Peyer's patch (tissue), 4 donors: ENCODE measurements around the gene CELSR1. TPM values are rescaled to one million over a fixed set of nuclear protein-coding genes. Genes with fewer than 3 reads are reported as not detected.

Experiments used
- DNase-seq, 3 donors: peaks; one replicate each; pipeline ENCODE4 v3.0.0-alpha.2; 2017 to 2019
- H3K27ac ChIP-seq, 4 donors: fragments of 200-600 bp; sonication (generic); one replicate each; pipeline ENCODE4 v1.5.1; 2016 to 2019
- H3K27me3 ChIP-seq, 2 donors: fragments of 200-600 bp; sonication (generic); one replicate each; pipeline ENCODE4 v1.5.1; 2019
- H3K36me3 ChIP-seq, 3 donors: fragments of 200-600 bp; sonication (generic); one replicate each; pipeline ENCODE4 v1.5.1; 2016 to 2019
- H3K4me1 ChIP-seq, 4 donors: fragments of 200-600 bp; sonication (generic); one replicate each; pipeline ENCODE4 v1.5.1; 2016 to 2019
- H3K4me3 ChIP-seq, 4 donors: fragments of 200-600 bp; sonication (generic); 1 replicate in 3 of 4; 2 replicates in 1 of 4; pipeline ENCODE4 v1.5.1; 2016 to 2019; ENCODE audit warnings: mild to moderate bottlenecking in 1 of 4
- H3K9me3 ChIP-seq, 4 donors: fragments of 200-600 bp; sonication (generic); one replicate each; pipeline ENCODE4 v1.5.1; 2016 to 2019; ENCODE audit warnings: mild to moderate bottlenecking in 1 of 4
- POLR2A ChIP-seq, 2 donors: fragments of 450-650 bp; IDR thresholded peaks; one replicate each; pipeline ENCODE4 v1.5.1; 2017; ENCODE audit warnings: antibody characterized with exemption in 2 of 2, mild to moderate bottlenecking in 2 of 2, moderate library complexity in 2 of 2
- total RNA-seq, 4 donors: library from RNA; depleted of rRNA; stranded (reverse); fragments of >200 nt; gene quantifications; one replicate each; pipeline ENCODE4 v1.1.0, GENCODE V29; 2016
- TF ChIP-seq, protein P1 (sequence below), 6 experiments: fragments of 450-650 bp in 4 of 6; fragments of 200-600 bp in 2 of 6; sonication (generic) in 1 of 6; IDR thresholded peaks; one replicate each; pipeline ENCODE4 v1.5.1; 2017 to 2019; ENCODE audit warnings: antibody characterized with exemption in 6 of 6, mild to moderate bottlenecking in 3 of 6, moderate library complexity in 1 of 6

Gene CELSR1
- total RNA-seq, 4 donors from 2014 or later = 1.1 to 22.3 (median 1.5) TPM

DNA sequence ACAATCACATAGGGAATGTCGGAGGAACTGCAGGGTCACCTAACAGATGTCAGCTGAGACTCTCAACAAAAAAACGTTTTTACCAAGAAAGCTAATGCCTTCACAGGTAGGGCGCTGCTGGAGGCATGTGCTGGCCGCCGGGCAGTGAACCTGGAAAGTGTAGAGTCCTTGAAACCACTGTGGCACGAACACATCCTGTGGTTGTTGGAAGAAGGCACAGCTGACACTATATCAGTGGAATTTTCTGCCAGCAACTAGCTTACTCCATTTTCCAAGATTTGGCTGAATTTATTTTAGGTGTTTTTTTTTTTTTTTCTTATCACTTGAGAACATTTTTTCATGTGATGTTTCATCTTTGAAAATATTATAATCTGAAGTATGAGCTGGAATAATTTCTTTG lies 187.7 kb downstream of the CELSR1 start:
- Histone ChIP-seq H3K4me1 (no peaks in the 10 kb centered on the region), H3K9me3 (no peaks in the 10 kb centered on the region), H3K4me3 (no peak overlapping the region), H3K36me3 (peaks cover 0 to 100% (median 0%) of the 10 kb centered on the region in 3 donors), H3K27me3 (no peaks in the 10 kb centered on the region), H3K27ac (no peak overlapping the region)
- DNase-seq = no peak
- no peak for TF ChIP-seq POLR2A (IDR thresholded peaks at IDR 0.05)
- TF ChIP-seq, protein P1, sequence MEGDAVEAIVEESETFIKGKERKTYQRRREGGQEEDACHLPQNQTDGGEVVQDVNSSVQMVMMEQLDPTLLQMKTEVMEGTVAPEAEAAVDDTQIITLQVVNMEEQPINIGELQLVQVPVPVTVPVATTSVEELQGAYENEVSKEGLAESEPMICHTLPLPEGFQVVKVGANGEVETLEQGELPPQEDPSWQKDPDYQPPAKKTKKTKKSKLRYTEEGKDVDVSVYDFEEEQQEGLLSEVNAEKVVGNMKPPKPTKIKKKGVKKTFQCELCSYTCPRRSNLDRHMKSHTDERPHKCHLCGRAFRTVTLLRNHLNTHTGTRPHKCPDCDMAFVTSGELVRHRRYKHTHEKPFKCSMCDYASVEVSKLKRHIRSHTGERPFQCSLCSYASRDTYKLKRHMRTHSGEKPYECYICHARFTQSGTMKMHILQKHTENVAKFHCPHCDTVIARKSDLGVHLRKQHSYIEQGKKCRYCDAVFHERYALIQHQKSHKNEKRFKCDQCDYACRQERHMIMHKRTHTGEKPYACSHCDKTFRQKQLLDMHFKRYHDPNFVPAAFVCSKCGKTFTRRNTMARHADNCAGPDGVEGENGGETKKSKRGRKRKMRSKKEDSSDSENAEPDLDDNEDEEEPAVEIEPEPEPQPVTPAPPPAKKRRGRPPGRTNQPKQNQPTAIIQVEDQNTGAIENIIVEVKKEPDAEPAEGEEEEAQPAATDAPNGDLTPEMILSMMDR (IDR thresholded peaks at IDR 0.05) = no peak

DNA sequence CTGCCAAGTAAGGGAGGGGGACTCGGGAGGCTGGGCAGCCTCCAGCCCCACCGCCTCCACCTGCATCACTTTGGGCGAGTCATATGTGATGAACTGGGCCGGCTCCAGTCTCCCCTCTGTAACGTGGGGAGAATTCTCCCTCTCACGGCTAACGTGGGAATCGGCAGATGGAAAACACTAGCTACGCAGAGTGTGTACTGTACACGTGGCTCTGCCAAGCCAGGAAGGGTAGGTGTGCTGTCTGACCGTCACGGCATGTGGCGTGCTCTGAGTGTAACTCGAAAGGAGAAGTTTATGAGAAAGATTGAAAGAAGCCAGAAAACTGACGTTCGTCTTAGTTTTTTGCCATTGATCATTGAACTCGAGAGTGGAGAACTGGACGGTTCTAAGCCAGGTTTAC lies 188.2 kb downstream of the CELSR1 start:
- H3K4me1 ChIP-seq = no peaks in the 10 kb centered on the region
- no peaks in the 10 kb centered on the region for H3K9me3 ChIP-seq
- H3K4me3 ChIP-seq = no peak overlapping the region
- H3K27ac ChIP-seq = no peak overlapping the region
- H3K36me3 ChIP-seq = peaks cover 0 to 100% (median 0%) of the 10 kb centered on the region in 3 donors
- DNase-seq = no peak
- no peak for TF ChIP-seq POLR2A (IDR thresholded peaks at IDR 0.05)
- H3K27me3 ChIP-seq = no peaks in the 10 kb centered on the region

DNA sequence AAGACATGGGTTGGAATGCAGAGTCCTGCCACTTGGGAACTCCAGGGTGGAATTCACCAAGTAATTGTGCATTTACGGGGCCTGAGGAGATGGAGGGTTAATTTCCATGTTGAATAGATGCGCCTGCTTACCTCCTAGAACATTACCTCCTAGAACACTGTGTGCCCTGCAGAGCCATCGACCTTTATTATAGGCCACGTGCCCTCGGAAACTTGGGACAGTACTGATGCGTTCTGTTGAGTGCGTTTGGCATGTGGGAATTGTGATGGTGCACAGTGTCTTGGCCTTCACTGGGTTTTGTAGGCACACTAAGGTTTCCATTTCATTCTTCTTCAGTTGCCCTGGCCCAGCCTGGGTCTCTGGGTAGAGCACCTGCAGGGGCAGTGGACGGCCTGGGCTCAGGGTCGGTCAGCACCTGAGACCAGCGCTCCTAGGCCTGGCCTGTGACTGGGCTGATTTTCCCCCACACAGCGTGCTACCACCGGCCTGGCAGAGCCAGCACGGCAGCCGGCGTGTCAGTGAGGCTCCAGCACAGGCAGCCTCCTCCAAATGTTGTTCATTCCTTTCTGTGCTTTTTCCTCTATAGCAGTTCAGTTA lies 189.2 kb downstream of the CELSR1 start:
- TF ChIP-seq, protein P1 (IDR thresholded peaks at IDR 0.05) = no peak
- no peak for TF ChIP-seq POLR2A (IDR thresholded peaks at IDR 0.05)
- DNase-seq = no peak
- no peaks in the 10 kb centered on the region for H3K9me3 ChIP-seq
- no peak overlapping the region for H3K27ac ChIP-seq
- peaks cover 0 to 99% (median 0%) of the 10 kb centered on the region in 3 donors for H3K36me3 ChIP-seq
- no peaks in the 10 kb centered on the region for H3K4me1 ChIP-seq
- H3K4me3 ChIP-seq = no peak overlapping the region
- H3K27me3 ChIP-seq = no peaks in the 10 kb centered on the region

DNA sequence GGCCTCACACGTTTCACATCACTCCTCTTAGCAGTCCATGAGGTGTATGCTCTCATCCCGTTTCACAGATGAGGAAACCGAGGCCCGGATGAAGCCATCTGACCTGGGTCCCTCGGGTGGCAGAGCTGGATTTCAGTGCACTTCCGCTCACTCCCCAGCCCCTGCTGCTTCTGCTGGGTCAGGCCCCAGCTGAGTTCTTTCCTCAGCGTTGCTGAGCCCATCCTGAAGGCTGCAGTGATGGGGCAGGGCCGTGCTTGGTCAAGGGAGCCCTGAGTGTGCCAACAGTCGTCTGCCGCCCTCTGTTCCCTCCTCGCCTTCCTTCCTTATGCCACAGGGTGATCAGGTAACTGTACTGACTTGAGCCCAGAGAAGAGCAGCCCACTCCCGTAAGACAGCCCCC lies 189.8 kb downstream of the CELSR1 start:
- no peak overlapping the region for H3K27ac ChIP-seq
- no peak overlapping the region for H3K4me3 ChIP-seq
- H3K4me1 ChIP-seq = no peaks in the 10 kb centered on the region
- TF ChIP-seq POLR2A (IDR thresholded peaks at IDR 0.05) = no peak
- TF ChIP-seq, protein P1 (IDR thresholded peaks at IDR 0.05) = no peak
- no peaks in the 10 kb centered on the region for H3K9me3 ChIP-seq
- H3K36me3 ChIP-seq = peaks cover 0 to 99% (median 0%) of the 10 kb centered on the region in 3 donors
- no peak for DNase-seq
- H3K27me3 ChIP-seq = no peaks in the 10 kb centered on the region

DNA sequence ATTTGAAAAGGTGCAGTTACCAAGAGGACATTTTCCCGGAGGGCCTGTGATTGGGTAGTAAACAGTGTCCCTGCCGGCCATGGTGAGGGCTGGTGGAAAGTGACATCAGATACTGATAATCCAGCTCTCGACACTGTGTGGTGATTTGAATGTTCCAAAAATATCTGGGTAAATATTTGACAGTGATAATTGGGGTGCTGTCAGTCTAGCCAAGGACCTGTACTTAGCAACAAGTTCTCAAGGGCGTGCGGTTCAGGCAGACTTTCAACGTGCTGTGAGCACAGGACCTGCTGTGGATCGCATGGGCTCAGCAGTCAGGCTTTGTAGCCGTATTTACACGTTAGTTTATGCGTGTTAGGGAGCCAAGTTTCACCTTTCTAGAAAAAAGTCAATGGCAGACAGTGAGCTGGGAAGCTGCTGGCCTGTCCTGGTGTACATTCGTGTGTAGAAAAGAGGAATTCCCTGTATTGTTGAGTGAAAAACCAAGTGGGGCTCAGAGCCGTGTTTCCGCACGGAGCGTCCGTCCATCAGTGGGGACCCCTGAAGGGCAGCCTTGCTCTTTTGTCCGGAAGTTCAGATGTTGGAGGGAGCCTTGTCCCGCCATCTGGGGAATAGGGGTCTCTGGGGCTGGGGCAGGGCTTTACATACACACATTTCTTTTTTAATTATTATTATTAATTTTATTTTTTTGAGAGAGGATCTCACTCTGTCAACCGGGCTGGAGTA lies 190.6 kb downstream of the CELSR1 start:
- H3K36me3 ChIP-seq = peaks cover 0 to 99% (median 0%) of the 10 kb centered on the region in 3 donors

DNA sequence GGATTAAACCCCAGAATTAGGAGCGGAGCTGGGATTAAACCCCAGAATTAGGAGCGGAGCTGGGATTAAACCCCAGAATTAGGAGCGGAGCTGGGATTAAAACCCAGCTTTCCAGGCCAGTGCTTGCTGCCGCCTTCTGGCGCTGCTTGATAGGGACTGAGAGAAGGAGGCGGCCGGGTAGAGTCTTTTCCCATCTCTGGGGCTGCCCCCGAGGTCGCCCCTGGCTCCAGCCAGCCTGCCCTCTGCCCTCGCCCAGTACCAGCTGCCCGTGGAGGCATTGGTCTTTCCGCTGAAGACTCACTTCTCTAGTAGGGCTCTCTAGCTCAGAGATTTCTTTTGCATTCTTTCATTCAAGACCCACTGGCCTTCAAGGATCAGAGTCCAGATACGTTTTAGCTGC lies 196.7 kb downstream of the CELSR1 start:
- DNase-seq = no peak
- no peak overlapping the region for H3K27ac ChIP-seq
- TF ChIP-seq POLR2A (IDR thresholded peaks at IDR 0.05) = no peak
- TF ChIP-seq, protein P1 (IDR thresholded peaks at IDR 0.05) = no peak
- H3K4me1 ChIP-seq = peaks cover 0 to 8% (median 0%) of the 10 kb centered on the region in 4 donors
- H3K9me3 ChIP-seq = no peaks in the 10 kb centered on the region
- H3K4me3 ChIP-seq = no peak overlapping the region
- no peaks in the 10 kb centered on the region for H3K27me3 ChIP-seq
- peaks cover 0 to 82% (median 0%) of the 10 kb centered on the region in 3 donors for H3K36me3 ChIP-seq

More for the DNA sequence above, 190.6 kb downstream of the CELSR1 start:
- Histone ChIP-seq H3K27me3 (no peaks in the 10 kb centered on the region), H3K4me1 (no peaks in the 10 kb centered on the region), H3K9me3 (no peaks in the 10 kb centered on the region), H3K27ac (no peak overlapping the region), H3K4me3 (no peak overlapping the region)
- no peak for TF ChIP-seq POLR2A (IDR thresholded peaks at IDR 0.05)
- TF ChIP-seq, protein P1 (IDR thresholded peaks at IDR 0.05) = no peak
- DNase-seq = no peak
